ENCODE measurements around the gene FBXL12.
"Not testable (repeated sequence)": the region's sequence is repeated elsewhere in the genome, so short reads cannot be mapped to it uniquely, and the experiment has no call there.

The FBXL12 gene

DNA sequence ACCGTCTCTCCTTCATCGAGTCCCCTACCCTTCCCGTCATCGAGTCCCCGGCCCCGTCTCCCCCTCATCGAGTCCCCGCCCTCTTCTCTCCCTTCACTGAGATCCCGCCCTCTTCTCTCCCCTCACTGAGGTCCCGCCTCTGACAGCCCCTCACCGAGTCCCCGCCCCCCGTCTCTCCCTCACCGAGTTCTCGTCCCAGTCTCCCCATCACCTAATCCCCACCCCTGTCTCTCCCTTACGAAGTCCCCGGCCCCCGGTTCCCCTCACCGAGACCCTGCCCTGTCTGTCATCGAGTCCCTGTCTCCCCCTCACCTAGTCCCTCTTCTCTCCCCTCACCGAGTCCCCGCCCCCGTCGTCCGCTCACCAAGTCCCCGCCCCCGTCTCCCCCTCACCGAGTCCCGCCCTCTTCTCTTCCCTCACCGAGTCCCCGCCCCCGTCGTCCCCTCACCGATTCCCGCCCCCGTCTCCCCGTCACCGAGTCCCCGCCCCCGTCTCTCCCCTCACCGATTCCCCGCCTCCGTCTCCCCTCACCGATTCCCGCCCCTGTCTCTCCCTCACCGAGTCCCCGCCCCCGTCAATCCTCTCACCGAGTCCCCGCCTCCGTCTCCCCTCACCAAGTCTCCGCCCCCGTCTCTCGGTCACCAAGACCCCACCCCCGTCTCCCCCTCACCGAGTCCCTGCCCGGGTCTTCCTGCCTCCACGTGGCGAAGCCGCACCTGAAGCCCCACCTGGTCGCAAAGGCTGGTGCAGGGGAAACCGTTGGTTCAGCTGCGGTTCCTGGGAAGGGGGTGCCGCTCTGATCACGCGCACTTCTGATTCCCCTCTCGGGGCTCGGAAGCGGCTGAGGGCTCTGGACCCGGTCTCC is 26.4 kb downstream of the FBXL12 start:
- DNase-seq (ENCODE audit: low spot score): peak; percentile 89

DNA sequence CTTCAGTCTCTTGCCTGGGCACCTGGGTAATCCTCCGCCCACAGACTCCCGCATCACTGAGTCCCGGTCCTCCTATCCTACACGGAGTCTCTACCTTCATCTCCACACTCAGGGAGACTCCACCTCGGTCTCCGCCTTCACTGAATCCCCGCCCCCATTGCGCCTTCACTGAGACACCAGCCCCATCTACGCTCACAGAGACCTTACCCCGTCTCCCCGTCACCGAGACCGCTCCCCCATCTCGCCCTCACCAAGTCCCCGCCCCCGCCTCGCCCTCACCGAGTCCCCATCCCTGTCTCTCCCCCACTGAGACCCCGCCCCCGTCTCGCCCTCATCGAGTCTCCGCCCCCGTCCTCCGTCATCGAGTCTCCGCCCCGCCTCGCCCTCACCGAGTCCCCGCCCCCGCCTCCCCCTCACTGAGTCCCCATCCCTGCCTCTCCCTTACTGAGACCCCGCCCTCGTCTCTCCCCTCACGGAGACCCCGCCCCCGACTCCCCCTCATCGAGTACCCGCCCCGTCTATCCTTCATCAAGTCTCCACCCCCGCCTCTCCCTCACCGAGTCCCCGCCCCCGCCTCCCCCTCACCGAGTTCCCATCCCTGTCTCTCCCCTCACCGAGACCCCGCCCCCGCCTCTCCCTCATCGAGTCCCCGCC is 27.2 kb downstream of the FBXL12 start:
- peak; percentile 95 for DNase-seq (ENCODE audit: low spot score)

DNA sequence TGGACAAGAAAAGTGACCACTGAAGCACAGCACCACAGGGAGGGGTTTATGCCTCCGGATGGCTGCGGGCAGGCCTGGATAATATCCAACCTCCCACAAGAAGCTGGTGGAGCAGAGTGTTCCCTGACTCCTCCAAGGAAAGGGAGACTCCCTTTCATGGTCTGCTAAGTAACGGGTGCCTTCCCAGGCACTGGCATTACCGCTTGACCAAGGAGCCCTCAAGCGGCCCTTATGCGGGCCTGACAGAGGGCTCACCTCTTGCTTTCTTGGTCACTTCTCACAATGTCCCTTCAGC is 27.9 kb downstream of the FBXL12 start:
- DNase-seq (ENCODE audit: low spot score): not testable (repeated sequence)

DNA sequence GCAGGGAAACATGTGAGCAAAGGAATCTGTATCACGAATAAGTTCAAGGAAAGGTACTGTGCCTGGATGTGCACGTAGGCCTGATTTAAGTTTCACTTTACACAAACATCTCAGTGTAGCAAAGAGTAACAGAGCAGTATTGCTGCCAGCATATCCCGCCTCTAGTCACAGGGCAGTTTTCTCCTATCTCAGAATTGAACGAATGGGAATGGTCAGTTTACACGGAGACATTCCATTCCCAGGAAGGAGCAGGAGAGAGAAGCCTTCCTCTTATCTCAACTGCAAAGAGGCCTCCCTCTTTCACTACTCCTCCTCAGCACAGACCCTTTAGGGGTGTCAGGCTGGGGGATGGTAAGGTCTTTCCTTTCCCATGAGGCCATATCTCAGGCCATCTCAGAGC is 29.3 kb downstream of the FBXL12 start:
- DNase-seq (ENCODE audit: low spot score): not testable (repeated sequence)

DNA sequence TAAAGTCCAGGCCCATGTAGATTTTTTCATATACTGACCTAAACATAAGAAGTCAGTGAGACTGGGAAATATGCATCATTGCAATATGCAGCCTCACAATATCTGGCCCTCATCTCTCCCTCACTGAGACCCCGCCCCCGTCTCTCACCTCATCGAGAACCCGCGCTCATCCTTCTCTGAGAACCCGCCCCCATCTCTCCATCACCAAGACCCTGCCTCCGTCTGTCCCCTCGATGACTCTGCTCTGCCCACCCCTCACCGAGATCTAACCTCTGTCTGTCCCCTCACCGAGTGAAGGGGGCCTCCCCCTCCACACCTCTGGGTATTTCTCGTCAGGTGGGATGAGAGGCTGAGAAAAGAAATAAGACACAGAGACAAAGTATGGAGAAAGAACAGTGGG is 29.8 kb downstream of the FBXL12 start:
- no peak for DNase-seq (ENCODE audit: low spot score)

DNA sequence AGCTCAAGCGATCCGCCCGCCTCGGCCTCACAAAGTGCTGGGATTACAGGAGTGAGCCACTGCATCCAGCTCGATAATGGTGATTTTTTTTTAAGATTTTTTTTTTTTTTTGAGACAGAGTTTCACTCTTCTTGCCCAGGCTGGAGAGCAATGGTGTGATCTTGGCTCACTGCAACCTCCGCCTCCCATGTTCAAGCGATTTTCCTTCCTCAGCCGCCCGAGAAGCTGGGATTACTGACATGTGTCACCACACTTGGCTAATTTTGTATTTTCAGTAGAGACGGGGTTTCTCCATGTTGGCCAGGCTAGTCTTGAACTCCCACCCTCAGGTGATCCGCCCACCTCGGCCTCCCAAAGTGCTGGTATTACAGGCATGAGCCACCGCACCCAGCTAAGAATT is 30.3 kb downstream of the FBXL12 start:
- not testable (repeated sequence) for DNase-seq (ENCODE audit: low spot score)

DNA sequence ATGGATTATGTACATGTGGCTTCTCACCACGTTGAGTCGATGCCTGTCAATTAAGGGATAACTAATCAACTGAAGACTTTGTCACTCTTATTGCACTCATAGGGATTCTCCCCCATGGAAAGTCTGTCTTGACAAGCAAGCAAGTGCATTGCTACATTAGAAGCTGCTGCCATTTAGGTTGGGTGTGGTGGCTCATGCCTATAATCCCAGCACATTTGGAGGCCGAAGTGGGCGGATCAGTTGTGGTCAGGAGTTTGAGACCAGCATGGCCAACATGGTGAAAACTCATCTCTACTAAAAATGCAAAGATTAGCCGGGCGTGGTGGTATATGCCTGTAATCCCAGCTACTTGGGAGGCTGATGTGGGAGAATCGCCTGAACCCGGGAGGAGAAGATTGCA is 32.1 kb downstream of the FBXL12 start:
- DNase-seq (ENCODE audit: low spot score): no peak

DNA sequence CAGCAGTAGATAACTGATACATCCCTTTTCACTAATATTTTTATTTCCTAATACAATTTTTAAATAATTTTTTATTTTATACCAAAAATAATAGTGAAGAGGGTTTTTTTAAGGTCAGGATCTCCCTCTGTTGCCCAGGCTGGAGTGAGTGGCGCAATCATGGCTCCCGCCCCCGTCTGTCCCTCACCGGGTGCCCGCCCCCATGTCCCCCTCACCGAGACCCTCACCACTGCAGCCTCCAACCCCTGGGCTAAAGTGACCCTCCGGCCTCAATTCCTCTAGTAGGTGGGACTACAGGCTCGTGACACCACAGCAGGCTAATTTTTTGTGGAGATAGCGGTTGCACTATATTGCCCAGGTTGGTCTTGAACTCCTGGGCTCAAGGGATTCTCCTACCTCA is 32.5 kb downstream of the FBXL12 start:
- no peak for DNase-seq (ENCODE audit: low spot score)

DNA sequence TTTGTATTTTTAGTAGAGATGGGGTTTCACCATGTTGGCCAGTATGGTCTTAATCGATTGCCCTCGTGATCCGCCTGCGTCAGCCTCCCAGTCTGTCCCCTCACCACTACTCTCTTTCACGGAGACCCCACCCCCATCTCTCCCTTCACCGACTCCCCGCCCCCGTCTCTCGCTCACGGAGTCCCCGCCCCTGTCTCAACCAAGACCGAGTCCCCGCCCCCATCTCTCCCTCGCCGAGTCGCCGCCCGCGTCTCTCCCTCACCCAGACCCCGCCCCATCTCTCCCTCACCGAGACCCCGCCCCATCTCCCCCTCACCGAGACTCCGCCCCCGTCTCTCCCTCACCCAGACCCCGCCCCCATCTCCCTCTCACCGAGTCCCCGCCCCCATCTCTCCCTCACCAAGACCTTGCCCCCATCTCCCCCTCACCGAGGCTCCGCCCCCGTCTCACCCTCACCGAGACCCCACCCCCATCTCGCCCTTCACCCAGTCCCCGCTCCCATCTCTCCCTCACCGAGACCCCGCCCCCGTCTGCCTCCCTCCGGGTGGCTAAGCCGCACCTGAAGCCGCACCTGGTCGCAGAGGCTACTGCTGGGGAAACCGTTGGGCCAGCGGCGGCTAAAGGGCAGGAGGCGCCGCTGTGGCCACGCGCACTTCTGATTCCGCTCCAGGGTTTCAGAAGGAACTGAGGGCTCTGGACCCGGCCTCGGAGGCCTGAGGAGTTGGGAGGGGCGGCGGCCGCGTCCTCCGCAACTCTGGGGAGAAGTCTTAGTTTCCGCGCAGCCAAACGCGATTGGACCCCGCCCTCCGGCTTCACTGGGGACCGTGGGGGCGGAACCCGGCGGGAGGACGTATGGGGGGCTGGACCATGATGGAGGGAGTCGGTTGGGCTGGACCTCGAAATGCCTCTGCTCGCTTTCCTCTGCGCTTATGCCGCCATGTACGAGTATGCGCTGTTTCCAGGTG is 33.2 kb downstream of the FBXL12 start:
- DNase-seq (ENCODE audit: low spot score): peak; percentile 92

DNA sequence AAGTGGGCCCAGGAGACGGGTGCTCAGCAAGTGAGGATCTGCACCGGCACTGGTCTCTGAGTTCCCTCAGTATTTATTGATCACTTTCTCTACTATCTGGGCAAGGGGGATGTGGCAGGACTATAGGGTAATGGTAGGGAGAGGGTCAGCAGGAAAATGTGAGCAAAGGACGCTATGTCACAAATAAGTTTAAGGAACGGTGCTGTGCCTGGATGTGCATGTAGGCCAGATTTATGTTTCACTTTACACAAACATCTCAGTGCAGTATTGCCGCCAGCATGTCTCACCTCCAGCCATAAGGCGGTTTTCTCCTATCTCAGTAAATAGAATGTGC is 34.7 kb downstream of the FBXL12 start:
- not testable (repeated sequence) for DNase-seq (ENCODE audit: low spot score)

DNA sequence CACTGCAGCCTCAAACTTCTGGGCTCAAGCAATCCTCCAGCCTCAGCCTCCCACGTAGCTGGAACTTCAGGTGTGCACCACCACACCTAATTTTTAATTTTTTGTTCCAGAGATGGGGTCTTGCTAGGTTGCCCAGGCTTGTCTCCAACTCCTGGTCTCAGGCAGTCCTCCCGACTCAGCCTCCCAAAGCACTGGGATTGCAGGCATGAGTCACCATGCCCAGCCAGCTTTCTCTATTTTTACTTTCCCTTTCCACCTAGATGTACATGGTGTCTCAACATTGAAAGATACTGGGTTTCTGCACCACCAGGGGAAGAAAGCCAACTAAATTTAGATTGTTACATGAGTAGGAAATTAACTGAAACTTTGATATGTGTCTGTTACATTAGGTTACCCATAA is 36.5 kb downstream of the FBXL12 start:
- DNase-seq (ENCODE audit: low spot score): no peak

DNA sequence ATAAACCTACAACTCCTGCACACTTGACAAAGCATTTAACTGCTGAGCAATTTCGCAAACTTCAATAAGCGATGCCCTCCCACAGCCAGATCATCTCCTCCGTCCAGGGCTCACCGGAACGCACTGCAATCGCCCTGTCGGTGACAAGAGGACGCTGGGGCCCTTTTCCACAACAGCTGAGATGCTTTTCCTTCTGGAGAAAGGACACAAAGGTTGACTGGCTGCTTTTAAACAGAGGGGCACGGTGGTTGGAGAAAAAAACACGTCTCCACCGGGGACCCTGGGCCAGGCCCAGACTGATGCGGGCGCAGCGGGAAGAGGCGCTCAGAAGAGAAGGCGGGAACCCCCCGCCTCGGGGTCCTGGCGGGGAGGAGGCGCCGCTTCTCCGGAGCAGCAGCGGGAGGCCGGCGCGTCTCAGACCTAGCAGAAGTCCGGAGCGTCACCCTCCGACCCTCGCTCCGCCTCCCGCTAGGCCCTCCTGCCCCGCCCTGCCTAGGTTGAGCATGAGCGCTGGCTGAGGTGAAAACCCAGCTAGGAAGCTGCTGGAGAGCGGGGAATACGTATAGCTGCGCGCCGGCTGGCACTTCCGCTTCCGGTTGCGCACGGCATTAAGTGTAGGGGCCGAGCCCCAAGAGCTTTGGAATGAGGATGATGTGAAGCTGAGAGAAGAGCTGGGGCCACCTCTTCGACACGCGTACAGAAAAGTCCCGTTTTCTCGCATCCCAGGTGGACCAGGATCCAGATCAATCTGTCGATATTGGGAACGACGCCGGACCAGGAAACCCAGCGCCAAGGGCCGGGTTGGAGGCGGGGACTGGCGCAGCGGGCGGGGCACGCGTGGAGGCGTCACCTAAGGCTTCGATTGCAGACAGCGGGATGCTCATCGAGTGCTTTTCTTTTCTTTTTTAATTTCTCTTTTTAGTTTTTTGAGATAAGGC is 50.4 kb downstream of the FBXL12 start, which contains the start of gene ZNF846:
ZNF846 (minus strand) TSS at position 564 of the 938 bp plus-strand sequence. CDS start 3,788 bp downstream, outside the sequence.
- DNase-seq (ENCODE audit: low spot score): peak; percentile 93

All from putamen (tissue), 1 donor.